ENCODE results near the gene TUBGCP2. TPM values are rescaled to one million over a fixed set of nuclear protein-coding genes. Genes with fewer than 3 reads are reported as not detected.

TUBGCP2 gene
- total RNA-seq, 1 experiment from 2014 or later, result 35.4 TPM

DNA sequence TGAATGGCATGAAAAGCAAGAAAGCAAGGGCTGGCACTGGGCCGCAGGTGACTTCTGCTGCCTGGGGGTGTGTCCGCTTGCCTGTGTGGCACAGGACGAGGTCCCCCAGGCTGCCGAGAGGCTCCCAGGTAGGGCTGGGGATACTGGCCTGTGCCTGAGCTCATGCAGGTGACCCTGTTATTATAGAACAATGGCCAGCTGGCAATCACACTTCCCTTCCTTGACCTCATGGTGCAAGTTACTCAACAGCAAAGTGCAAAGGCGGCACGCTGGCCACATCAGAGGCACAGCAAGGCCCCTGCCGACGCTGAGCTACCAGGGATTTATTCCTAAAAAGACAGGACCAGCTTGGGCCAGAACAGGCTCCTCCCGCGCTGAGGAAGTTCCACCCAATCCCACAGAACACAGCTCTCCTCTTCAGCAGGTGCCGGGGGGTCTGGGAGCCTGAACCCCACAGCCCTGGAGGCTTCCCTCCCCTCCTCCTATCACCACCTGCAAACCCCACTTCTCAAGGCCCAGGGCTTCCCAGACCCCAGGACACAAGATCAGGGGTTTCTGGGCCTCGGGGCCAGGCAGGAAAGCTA is 30.6 kb downstream of the TUBGCP2 start:
- Histone ChIP-seq H3K27ac (ENCODE audit: low read depth, low read length) (no peak overlapping the region), H3K4me3 (replicated peaks in 1 of 2; ENCODE audit: low read depth in 1 of 2, low read length in 2 of 2) (no peak overlapping the region), H3K9me3 (ENCODE audit: control insufficient read depth in 1 of 2, insufficient read depth in 1 of 2, low read depth in 1 of 2, low read length in 2 of 2) (no peaks in the 10 kb centered on the region), H3K36me3 (ENCODE audit: control insufficient read depth in 1 of 2, insufficient read depth in 2 of 2, low read length in 2 of 2) (no peaks in the 10 kb centered on the region), H4K20me1 (ENCODE audit: insufficient read depth) (no peaks in the 10 kb centered on the region), H3K9ac (ENCODE audit: low read length) (no peak overlapping the region), H3K27me3 (ENCODE audit: insufficient read depth, low read length) (no peaks in the 10 kb centered on the region), H3K4me1 (ENCODE audit: control insufficient read depth in 1 of 2, insufficient read depth in 2 of 2, low read length in 2 of 2) (no peaks in the 10 kb centered on the region), H3K4me2 (ENCODE audit: low read length) (no peak overlapping the region), H3K79me2 (ENCODE audit: insufficient read depth, low read length) (no peaks in the 10 kb centered on the region), H3K9me2 (ENCODE audit: insufficient read depth) (no peaks in the 10 kb centered on the region), H2AFZ (ENCODE audit: low read depth, low read length, poor library complexity, severe bottlenecking) (no peak overlapping the region)
- ChIA-PET POLR2A (no interaction called here), RAD21 (ENCODE audit: low non-redundant PET in 1 of 2, low total read pairs in 2 of 2, uncharacterized antibody in 2 of 2, unreplicated experiment in 2 of 2) (no interaction called here), CTCF (no interaction called here)
- intact Hi-C loops (cut with micrococcal nuclease), result no loop called here
- TF ChIP-seq SIN3A (IDR thresholded peaks at IDR 0.05; ENCODE audit: low read depth) (no peak), CTCF (IDR thresholded peaks at IDR 0.05 in 2 of 3, conservative IDR thresholded peaks at IDR 0.05 in 1 of 3; ENCODE audit: borderline replicate concordance in 1 of 3, insufficient read depth in 1 of 3, low read depth in 2 of 3, low read length in 2 of 3) (no peak), CBX3 (IDR thresholded peaks at IDR 0.05; ENCODE audit: low read depth) (no peak)
- TF ChIP-seq, protein P1, sequence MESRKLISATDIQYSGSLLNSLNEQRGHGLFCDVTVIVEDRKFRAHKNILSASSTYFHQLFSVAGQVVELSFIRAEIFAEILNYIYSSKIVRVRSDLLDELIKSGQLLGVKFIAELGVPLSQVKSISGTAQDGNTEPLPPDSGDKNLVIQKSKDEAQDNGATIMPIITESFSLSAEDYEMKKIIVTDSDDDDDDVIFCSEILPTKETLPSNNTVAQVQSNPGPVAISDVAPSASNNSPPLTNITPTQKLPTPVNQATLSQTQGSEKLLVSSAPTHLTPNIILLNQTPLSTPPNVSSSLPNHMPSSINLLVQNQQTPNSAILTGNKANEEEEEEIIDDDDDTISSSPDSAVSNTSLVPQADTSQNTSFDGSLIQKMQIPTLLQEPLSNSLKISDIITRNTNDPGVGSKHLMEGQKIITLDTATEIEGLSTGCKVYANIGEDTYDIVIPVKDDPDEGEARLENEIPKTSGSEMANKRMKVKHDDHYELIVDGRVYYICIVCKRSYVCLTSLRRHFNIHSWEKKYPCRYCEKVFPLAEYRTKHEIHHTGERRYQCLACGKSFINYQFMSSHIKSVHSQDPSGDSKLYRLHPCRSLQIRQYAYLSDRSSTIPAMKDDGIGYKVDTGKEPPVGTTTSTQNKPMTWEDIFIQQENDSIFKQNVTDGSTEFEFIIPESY (IDR thresholded peaks at IDR 0.05; ENCODE audit: extremely low read depth, insufficient replicate concordance, low read length), result no peak
- no TSS peak for BruUV-seq (replicated peaks)
- DNase-seq (ENCODE audit: low read depth, low spot score) (no peak), ATAC-seq (no peak)
